Natural killer cell (primary cell): ENCODE results near the gene KLHL11. TPM values are rescaled to one million over a fixed set of nuclear protein-coding genes. Genes with fewer than 3 reads are reported as not detected.

Experiments used
- ATAC-seq, 3 donors: fragments of 150-1000 bp in 2 of 3; fragments of 200-7000 bp in 1 of 3; cut with Tn5 transposase; 1 replicate in 1 of 3; 2 replicates in 2 of 3; pipeline ENCODE4 v1.10.0; 2021; ENCODE audit warnings: mild to moderate bottlenecking in 2 of 3, moderate library complexity in 2 of 3
- DNase-seq, 2 donors: peaks; one replicate each; pipeline versions ENCODE4 v3.0.0 to v3.0.0-alpha.2; 2013 to 2021; ENCODE audit warnings: mixed read lengths in 1 of 2
- H3K27ac ChIP-seq: one replicate; pipeline ENCODE4 v1.5.1; 2013; ENCODE audit warnings: mild to moderate bottlenecking, low read length
- H3K27me3 ChIP-seq: one replicate; pipeline ENCODE4 v1.6.1; 2013; ENCODE audit warnings: low read length; ENCODE audit not compliant: control insufficient read depth, insufficient read depth
- H3K36me3 ChIP-seq: one replicate; pipeline ENCODE4 v1.6.1; 2013; ENCODE audit warnings: low read length; ENCODE audit not compliant: control insufficient read depth, insufficient read depth
- H3K4me1 ChIP-seq: one replicate; pipeline ENCODE4 v1.6.1; 2013; ENCODE audit warnings: low read length; ENCODE audit not compliant: control insufficient read depth, insufficient read depth
- H3K4me3 ChIP-seq: one replicate; pipeline ENCODE4 v1.5.1; 2013; ENCODE audit warnings: low read length
- H3K9me3 ChIP-seq: one replicate; pipeline ENCODE4 v1.6.1; 2013; ENCODE audit warnings: low read length; ENCODE audit not compliant: control insufficient read depth, insufficient read depth
- H3K27ac Mint-ChIP-seq, 2 donors: one replicate each; pipeline ENCODE4 v1.8.0; 2022; ENCODE audit warnings: mild to moderate bottlenecking in 2 of 2, mixed read lengths in 2 of 2, moderate library complexity in 1 of 2
- H3K27me3 Mint-ChIP-seq, 2 donors: one replicate each; pipeline ENCODE4 v1.8.0; 2022; ENCODE audit warnings: low read depth in 2 of 2, mixed read lengths in 2 of 2
- H3K36me3 Mint-ChIP-seq: one replicate; pipeline ENCODE4 v1.8.0; 2022; ENCODE audit warnings: mixed read lengths
- H3K4me1 Mint-ChIP-seq, 2 donors: one replicate each; pipeline ENCODE4 v1.8.0; 2022; ENCODE audit warnings: mixed read lengths in 2 of 2
- H3K4me3 Mint-ChIP-seq: one replicate; pipeline ENCODE4 v1.8.0; 2022; ENCODE audit warnings: mild to moderate bottlenecking, moderate library complexity, mixed read lengths
- H3K9me3 Mint-ChIP-seq, 2 donors: one replicate each; pipeline ENCODE4 v1.8.0; 2022; ENCODE audit warnings: mixed read lengths in 2 of 2
- WGBS: methylation state at CpG from one replicate; pipeline ENCODE4 v1.1.7; 2013; ENCODE audit warnings: missing lambda C conversion rate; ENCODE audit not compliant: insufficient coverage; 5-methylcytosine and 5-hydroxymethylcytosine counted together
- intact Hi-C: fragments of 100-400 bp; cut with micrococcal nuclease; formaldehyde crosslinking; loops from one replicate; pipeline ENCODE4 v1.14.2; 2022
- total RNA-seq, 4 donors: library from RNA; stranded (reverse); fragments of 120-200 nt in 1 of 4; gene quantifications; one replicate each; pipeline versions ENCODE4 v1.2.3 to v1.2.4, GENCODE V29; 2013 to 2022
- TF ChIP-seq, protein P1 (sequence below): fragments of 200-600 bp; IDR thresholded peaks from one replicate; pipeline ENCODE4 v1.8.0; 2022; ENCODE audit warnings: antibody characterized with exemption

The KLHL11 gene
- total RNA-seq, 3 donors from 2014 or later (not counting 1 experiment from before 2014, with no cell fraction given): 19.4 to 29.0 (median 28.2) TPM

DNA sequence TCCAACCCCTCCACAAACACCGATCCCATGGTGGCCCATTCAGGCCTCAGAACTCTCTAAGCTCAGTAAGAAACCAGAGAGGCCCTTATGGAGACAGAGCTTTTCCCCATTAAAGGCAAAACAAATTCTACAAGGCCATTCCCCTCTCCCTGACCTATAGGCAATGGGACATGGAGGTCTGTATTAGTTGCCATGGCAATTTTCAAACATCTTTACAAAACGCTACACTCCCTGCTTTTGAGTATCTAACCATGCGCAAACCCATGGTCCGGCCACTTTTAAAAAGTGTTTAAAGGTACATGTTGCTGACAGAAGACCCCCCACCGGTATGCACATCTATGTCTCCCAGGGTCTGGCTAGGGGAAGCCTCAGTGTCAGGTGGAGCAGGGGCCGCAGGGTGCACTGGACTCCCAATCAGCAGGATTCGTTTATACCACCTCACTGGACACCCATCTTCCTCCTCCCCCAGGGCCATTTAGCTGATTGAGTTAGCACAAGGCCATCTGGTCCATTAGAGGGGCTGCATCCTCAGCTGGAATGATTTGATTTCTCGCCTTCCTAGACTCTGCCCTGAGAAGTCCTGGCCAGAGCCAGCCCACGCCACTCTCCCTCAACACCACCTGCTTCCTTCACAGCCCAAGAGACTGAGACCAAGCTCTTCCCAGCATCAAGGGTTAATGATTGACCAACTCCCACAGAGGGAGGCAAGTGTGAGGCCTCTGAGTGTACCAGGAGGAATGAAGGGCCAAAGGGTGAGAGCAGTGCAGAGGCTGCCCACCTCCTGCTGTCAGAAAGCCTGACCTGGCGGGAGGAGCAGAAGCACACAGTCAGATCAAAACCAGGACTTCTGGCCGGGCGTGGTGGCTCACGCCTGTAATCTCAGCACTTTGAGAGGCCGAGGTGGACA is 42.7 kb upstream of the KLHL11 start:
- Histone ChIP-seq H3K9me3 (no peaks in the 10 kb centered on the region), H3K27ac (no peak overlapping the region), H3K36me3 (peaks cover 85% of the 10 kb centered on the region), H3K4me3 (no peak overlapping the region), H3K27me3 (no peaks in the 10 kb centered on the region), H3K4me1 (no peaks in the 10 kb centered on the region)
- DNase-seq (no peak), ATAC-seq (no peak)
- 96% methylated on average over 14 of the region's 14 CpGs for WGBS
- Mint-ChIP-seq H3K27me3 (no peaks in the 10 kb centered on the region), H3K36me3 (peaks cover 5% of the 10 kb centered on the region), H3K9me3 (no peaks in the 10 kb centered on the region), H3K27ac (no peak overlapping the region), H3K4me3 (no peak overlapping the region), H3K4me1 (peaks cover 4 to 14% of the 10 kb centered on the region in 2 donors)
- TF ChIP-seq, protein P1, sequence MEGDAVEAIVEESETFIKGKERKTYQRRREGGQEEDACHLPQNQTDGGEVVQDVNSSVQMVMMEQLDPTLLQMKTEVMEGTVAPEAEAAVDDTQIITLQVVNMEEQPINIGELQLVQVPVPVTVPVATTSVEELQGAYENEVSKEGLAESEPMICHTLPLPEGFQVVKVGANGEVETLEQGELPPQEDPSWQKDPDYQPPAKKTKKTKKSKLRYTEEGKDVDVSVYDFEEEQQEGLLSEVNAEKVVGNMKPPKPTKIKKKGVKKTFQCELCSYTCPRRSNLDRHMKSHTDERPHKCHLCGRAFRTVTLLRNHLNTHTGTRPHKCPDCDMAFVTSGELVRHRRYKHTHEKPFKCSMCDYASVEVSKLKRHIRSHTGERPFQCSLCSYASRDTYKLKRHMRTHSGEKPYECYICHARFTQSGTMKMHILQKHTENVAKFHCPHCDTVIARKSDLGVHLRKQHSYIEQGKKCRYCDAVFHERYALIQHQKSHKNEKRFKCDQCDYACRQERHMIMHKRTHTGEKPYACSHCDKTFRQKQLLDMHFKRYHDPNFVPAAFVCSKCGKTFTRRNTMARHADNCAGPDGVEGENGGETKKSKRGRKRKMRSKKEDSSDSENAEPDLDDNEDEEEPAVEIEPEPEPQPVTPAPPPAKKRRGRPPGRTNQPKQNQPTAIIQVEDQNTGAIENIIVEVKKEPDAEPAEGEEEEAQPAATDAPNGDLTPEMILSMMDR: no peak
- intact Hi-C loops: no loop called here

- H3K27me3 ChIP-seq: no peaks in the 10 kb centered on the region
Measured at GRCh38 chr17:41907185-41907556, 41.9 kb upstream of the KLHL11 start.

DNA sequence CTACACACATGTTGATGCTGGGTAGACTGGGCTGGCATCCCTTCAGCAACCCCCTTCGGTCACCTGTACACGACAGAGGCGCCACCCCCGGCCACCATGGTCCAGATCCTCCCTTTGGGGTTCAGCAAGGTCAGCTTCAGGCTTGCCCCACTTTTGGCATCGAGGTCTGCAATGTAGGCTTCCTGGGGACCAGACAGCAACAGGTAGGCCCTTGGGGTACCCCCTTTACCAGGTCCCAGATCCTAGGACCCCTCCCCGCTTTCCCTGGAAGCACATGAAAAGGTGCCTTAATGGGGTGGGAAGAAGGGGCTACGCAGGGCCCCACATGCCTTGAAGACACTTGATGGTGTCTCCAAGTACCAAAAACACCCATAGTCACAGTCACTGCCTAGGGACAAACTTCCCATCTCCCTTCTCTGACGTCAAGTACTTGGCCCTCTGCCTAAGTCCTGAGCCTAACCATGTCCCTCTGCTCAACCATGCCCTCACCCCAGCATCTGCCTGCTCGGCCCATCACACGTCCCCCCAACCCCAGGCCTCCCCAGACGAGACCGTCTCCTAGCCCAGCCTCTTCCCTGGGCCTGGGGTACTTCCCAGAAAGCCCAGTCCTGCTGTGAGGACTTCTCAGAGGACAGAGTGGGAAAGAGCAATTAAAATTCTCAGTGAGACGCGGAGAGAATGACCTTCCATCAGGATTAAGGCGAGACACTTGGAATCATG is 41.4 kb upstream of the KLHL11 start:
- TF ChIP-seq, protein P1: no peak
- Histone ChIP-seq H3K36me3 (peaks cover 84% of the 10 kb centered on the region), H3K9me3 (no peaks in the 10 kb centered on the region), H3K27ac (no peak overlapping the region), H3K4me1 (no peaks in the 10 kb centered on the region), H3K27me3 (no peaks in the 10 kb centered on the region), H3K4me3 (no peak overlapping the region)
- ATAC-seq (no peak), DNase-seq (no peak)
- Mint-ChIP-seq H3K9me3 (no peaks in the 10 kb centered on the region), H3K27ac (no peak overlapping the region), H3K4me3 (no peak overlapping the region), H3K27me3 (no peaks in the 10 kb centered on the region), H3K36me3 (peaks cover 9% of the 10 kb centered on the region), H3K4me1 (peaks cover 0 to 8% of the 10 kb centered on the region in 2 donors)
- WGBS: 96% methylated on average over 15 of the region's 15 CpGs
- intact Hi-C loops: no loop called here

More at GRCh38 chr17:41907185-41907556, 41.9 kb upstream of the KLHL11 start:
- peaks cover 0 to 8% of the 10 kb centered on the region in 2 donors for H3K4me1 Mint-ChIP-seq
- no peak overlapping the region for H3K4me3 Mint-ChIP-seq
- H3K27ac Mint-ChIP-seq: no peak overlapping the region
- ATAC-seq: no peak
- no peaks in the 10 kb centered on the region for H3K9me3 Mint-ChIP-seq
- intact Hi-C loops: no loop called here
- no peak overlapping the region for H3K4me3 ChIP-seq
- H3K27ac ChIP-seq: no peak overlapping the region
- no peak for DNase-seq
- 99% methylated on average over 7 of the region's 8 CpGs for WGBS
- H3K36me3 Mint-ChIP-seq: peaks cover 6% of the 10 kb centered on the region
- peaks cover 84% of the 10 kb centered on the region for H3K36me3 ChIP-seq
- TF ChIP-seq, protein P1: no peak
- no peaks in the 10 kb centered on the region for H3K4me1 ChIP-seq
- no peaks in the 10 kb centered on the region for H3K27me3 Mint-ChIP-seq
- no peaks in the 10 kb centered on the region for H3K9me3 ChIP-seq
